ENCODE results near the gene OBP2A.

- no peak for TF ChIP-seq CTCF (IDR thresholded peaks at IDR 0.05)
- TF ChIP-seq EZH2 (IDR thresholded peaks at IDR 0.05; ENCODE audit: borderline replicate concordance, insufficient read depth, low read depth, low read length, poor library complexity, severe bottlenecking), result no peak
Measured at GRCh38 chr9:135563039-135563476, 17.1 kb downstream of the OBP2A start.
